ENCODE results near the gene BABAM1. TPM values are rescaled to one million over a fixed set of nuclear protein-coding genes. Genes with fewer than 3 reads are reported as not detected.

BABAM1 gene
- total RNA-seq, 6 donors from 2014 or later, result 45.1 to 95.3 (median 82.3) TPM

DNA sequence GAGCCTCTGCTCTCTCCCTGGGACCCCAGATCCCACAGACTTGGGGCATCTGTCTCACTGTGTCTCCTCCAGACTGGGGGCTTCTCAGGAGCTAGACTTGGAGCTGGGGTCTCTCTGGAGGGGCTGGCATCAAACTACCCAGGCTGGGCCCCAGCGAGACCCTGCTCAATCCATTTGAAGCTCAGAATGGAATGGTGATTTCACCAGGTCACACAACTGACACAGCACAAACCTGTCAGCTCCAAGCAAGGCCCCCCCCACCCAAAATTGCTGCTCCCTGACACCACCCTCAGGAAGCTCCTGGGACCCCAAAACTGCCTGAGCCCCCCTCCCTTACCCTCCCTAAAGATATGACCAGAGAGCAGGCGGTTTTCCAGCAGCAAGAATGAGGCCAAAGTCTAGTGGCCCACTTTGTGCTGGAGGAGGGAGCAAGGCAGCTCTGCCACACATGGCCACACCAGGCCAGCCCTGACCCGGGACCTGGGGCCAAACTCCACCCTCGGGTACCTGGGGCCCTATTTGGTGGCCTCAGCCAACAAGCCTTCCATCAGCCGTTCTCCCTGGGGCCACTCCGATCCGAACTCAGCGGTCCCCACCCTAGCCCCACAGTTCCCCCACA lies 23.9 kb upstream of the BABAM1 start:
- DNase-seq (no peak), ATAC-seq (ENCODE audit: low FRiP score in 2 of 2) (no peak)
- peaks cover 0 to 10% (median 5%) of the 10 kb centered on the region in 4 donors for H3K36me3 ChIP-seq
- no peaks in the 10 kb centered on the region for H3K27me3 ChIP-seq
- WGBS, 2 donors, result 55 to 69% methylated on average over 5 to 8 of the region's 8 CpGs
- TF ChIP-seq CTCF (IDR thresholded peaks at IDR 0.05) (no peak), POLR2AphosphoS5 (IDR thresholded peaks at IDR 0.05) (no peak)
- peaks cover 28 to 72% (median 52%) of the 10 kb centered on the region in 4 donors for H3K4me1 ChIP-seq
- peak overlapping the region; percentile 92 to 97 (median 96) for H3K4me3 ChIP-seq
- H3K27ac ChIP-seq, result peak overlapping the region; percentile 81 to 90 (median 88)
- H3K9me3 ChIP-seq, result no peaks in the 10 kb centered on the region

DNA sequence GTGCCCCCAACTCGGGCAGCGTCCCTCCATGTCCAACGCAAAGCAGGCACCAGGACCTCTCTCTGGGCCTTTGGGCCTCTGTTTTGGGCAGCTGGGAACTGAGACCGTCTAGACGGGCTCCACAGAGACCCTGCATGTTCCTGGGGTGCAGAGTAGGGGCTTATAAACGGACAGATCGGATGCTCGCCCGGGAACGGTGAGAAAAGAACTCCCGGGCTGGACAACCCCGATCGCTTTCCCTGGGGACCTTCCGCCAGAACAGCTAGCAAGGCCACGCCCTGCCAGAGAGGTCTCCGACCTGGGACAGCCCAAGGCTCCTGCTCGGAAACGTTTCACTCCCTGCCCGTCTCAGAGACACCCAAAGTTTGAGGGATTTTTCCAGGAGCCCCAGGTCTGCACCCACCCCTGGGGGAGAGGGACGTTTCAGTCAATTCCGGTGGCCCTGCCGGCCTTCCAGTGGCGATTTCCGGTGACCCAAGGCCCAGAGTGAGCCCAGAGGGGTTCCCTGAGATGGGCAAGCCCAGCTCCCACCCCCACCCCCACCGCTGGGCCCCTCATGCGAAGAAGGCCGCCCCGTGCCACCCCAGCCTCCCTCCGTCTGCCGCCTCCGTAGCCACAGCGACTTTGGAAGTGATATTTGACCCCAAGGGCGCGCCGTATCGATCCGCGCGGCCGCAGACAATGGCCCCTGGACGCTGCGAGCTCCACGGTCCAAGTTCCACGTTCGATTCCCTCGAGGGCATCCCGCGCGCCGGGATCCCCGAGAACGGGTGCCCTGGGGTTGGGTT lies 23.2 kb upstream of the BABAM1 start:
- H3K9me3 ChIP-seq, result no peaks in the 10 kb centered on the region
- peak overlapping the region; percentile 92 to 97 (median 96) for H3K4me3 ChIP-seq
- TF ChIP-seq CTCF (IDR thresholded peaks at IDR 0.05), result no peak
- TF ChIP-seq POLR2AphosphoS5 (IDR thresholded peaks at IDR 0.05), result no peak
- TF ChIP-seq POLR2A (IDR thresholded peaks at IDR 0.05), result peak in 1 of 4 donors; percentile 22
- no peak for TF ChIP-seq EP300 (IDR thresholded peaks at IDR 0.05)
- no peaks in the 10 kb centered on the region for H3K27me3 ChIP-seq
- DNase-seq (peak; percentile 72 to 85), ATAC-seq (ENCODE audit: low FRiP score in 2 of 2) (peak; percentile 12 to 41)
- 42 to 60% methylated on average over 17 to 42 of the region's 52 CpGs for WGBS, 2 donors
- H3K36me3 ChIP-seq, result peaks cover 0 to 6% (median 2%) of the 10 kb centered on the region in 4 donors
- peak overlapping the region; percentile 81 to 90 (median 88) for H3K27ac ChIP-seq
- peaks cover 28 to 72% (median 55%) of the 10 kb centered on the region in 4 donors for H3K4me1 ChIP-seq

GRCh38 chr19:17244618-17245534 lies 22.4 kb upstream of the BABAM1 start:
- peaks cover 28 to 63% (median 52%) of the 10 kb centered on the region in 4 donors for H3K4me1 ChIP-seq
- peak in 1 of 2 donors; percentile 93 for DNase-seq

More at GRCh38 chr19:17244618-17245534, 22.4 kb upstream of the BABAM1 start:
- Histone ChIP-seq H3K9me3 (no peaks in the 10 kb centered on the region), H3K27me3 (no peaks in the 10 kb centered on the region), H3K4me3 (peak overlapping the region; percentile 92 to 97 (median 96)), H3K27ac (peak overlapping the region; percentile 81 to 90 (median 88)), H3K36me3 (peaks cover 0 to 6% (median 2%) of the 10 kb centered on the region in 4 donors)
- 0 to 10% methylated on average over 8 to 10 of the region's 100 CpGs for WGBS, 2 donors
- TF ChIP-seq EP300 (IDR thresholded peaks at IDR 0.05) (no peak), POLR2A (IDR thresholded peaks at IDR 0.05) (no peak), POLR2AphosphoS5 (IDR thresholded peaks at IDR 0.05) (no peak), CTCF (IDR thresholded peaks at IDR 0.05) (no peak)
- no peak for ATAC-seq (ENCODE audit: low FRiP score in 2 of 2)

Data from upper lobe of left lung (tissue), 6 donors.